Measurements from ENCODE around the gene AKR1B15.
"Not testable (repeated sequence)": the region's sequence is repeated elsewhere in the genome, so short reads cannot be mapped to it uniquely, and the experiment has no call there.

DNA sequence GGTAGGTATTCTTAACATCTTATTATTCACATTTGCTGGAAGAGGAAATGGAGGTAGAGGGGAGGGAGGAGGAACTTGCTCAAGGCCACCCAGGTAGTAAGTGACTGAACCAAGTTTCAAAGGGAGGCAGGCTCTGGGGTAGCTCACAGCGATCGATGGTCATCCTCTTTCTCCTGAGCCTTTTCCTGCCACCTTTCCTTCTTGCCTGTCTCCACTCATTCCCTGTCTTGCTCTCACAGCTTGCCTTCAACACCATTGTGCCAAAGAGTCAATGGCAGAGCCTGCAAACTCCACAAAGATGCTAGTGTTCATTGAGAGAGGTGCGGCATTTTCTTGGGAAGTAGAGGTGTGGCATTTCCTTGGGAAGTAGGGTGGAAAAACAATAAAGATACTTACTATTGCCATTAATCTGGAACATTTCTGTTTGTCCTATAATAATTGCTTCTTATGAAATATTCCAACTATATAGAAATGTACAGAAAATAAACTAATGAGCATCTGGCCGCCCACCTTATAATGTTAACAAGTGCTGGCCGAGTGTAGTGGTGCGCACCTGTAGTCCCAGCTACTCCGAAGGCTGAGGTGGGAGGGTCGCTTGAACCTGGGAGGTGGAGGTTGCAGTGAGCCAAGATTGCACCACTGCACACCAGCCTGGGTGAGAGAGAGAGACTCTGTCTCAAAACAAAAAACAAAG is 7.3 kb upstream of the AKR1B15 start:
- not testable (repeated sequence) for TF ChIP-seq CTCF, POLR2A (IDR thresholded peaks at IDR 0.05)
